ENCODE measurements around the gene DDX39A.
"Not testable (repeated sequence)": the region's sequence is repeated elsewhere in the genome, so short reads cannot be mapped to it uniquely, and the experiment has no call there.

The DDX39A gene

GRCh38 chr19:14407605-14408484 lies 11.3 kb downstream of the DDX39A start:
- DNase-seq = peak; percentile 20

GRCh38 chr19:14406645-14407401 lies 12.3 kb downstream of the DDX39A start:
- no peak for DNase-seq

GRCh38 chr19:14405758-14406644 lies 13.1 kb downstream of the DDX39A start:
- peak; percentile 86 for DNase-seq

GRCh38 chr19:14405380-14405757 lies 13.8 kb downstream of the DDX39A start:
- no peak for DNase-seq

GRCh38 chr19:14404312-14404711 lies 14.8 kb downstream of the DDX39A start:
- DNase-seq = no peak

- DNase-seq = not testable (repeated sequence)
Observed at GRCh38 chr19:14403145-14403930, 15.8 kb downstream of the DDX39A start.

DNA sequence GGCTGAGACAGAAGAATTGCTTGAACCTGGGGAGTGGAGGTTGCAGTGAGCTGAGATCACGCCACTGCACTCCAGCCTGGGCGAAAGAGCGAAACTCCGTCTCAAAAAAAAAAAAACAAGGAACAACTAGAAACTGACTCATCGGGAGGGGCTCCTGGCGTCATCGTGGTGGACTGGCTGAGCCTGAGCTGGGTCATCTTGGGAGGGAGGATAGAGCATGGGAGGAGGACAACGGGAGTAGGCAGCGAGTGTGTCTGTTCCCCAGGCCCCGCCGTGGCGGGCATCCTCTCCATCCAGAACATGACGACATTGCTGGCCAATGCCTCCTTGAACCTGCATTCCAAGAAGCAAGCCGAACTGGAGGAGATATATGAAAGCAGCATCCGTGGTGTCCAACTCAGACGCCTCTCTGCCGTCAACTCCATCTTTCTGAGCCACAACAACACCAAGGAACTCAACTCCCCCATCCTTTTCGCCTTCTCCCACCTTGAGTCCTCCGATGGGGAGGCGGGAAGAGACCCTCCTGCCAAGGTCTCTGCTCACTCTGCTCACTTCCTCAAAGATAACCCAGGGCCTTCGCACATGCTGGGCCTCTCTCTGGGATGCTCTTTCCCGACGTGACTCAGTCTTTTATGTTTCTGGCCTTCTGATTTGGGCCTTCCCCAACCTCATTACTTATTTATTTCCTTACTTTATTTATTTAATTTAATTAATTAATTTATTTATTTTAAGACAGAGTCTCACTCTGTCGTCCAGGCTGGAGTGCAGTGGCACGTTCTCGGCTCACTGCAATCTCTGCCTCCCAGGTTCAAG lies 16.6 kb downstream of the DDX39A start:
- DNase-seq = no peak

DNA sequence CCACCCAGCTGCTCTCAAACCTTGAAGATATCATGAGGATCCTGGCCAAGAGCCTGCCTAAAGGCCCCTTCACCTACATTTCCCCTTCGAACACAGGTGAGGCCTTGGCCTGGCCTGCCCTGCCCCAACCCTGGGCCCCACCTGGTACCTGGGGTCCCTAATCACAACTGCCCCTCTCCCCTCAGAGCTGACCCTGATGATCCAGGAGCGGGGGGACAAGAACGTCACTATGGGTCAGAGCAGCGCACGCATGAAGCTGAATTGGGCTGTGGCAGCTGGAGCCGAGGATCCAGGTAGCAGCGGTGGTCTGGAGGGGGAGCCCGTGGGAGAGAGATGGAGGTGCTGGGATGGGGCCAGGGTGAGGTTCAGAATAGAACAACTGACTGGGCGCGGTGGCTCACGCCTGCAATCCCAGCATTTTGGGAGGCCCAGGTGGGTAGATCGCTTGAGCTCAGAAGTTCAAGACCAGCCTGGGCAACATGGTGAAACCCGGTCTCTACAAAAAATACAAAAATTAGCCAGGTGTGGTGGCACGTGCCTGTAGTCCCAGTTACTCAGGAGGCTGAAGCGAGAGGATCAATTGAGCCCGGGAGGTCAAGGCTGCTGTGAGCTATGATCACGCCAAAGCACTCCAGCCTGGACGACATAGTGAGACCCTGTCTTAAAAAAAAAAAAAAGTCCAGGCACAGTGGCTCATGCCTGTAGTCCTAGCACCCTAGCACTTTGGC lies 17.5 kb downstream of the DDX39A start:
- DNase-seq = no peak

DNA sequence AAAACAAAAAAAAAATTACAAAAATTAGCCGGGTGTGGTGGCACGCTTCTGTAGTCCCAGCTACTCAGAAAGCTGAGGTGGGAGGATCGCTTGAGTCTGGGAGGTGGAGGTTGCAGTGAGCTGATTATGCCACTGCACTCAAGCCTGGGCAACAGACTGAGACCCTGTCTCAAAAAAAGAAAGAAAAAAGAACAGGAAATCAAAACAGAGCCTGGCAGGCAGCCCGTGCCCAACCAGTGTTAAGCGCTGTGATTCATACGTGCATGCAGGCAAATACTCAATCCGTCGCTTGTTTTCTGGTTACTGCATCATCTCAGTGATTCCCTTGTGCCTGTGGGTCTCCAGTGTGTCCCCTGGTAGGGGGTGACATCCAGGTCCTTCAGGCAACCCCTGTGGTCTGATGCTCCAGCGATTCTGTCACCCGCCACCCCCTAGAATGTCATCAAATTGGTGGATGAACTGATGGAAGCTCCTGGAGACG lies 18.1 kb downstream of the DDX39A start:
- DNase-seq = no peak

GRCh38 chr19:14397168-14397567 lies 22.0 kb downstream of the DDX39A start:
- not testable (repeated sequence) for DNase-seq

- DNase-seq = not testable (repeated sequence)
Observed at GRCh38 chr19:14396730-14397129, 22.4 kb downstream of the DDX39A start.

DNA sequence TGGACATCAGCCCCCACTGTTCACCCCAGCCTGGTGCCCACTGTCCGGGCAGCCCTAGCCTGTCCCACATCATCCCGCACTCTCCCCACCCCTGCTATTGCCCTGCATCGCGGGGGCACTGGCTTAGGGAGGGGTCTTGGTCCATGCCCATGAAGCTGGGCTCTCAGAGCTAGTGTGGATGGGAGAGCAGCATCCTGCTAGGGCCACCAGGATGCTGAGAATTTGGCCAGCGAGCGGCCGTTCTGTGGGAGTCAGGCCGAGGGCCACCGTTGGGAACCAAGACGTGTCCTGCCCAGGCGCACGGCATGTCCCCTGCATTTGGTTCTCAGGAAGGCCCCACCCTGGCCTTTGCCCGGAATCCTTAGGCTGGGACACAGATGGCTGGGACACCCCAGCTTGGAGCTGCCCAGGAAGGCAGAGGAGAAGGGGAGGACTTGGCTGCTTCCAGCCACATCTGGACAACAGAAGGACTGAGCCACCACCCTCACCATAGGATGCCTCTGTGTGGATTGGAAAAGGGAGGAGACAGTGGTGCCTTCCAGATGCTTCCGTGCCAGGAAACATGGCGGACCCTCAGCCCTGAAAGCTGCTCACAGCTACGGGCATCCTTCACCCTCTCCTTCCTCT lies 23.3 kb downstream of the DDX39A start:
- DNase-seq = no peak

DNA sequence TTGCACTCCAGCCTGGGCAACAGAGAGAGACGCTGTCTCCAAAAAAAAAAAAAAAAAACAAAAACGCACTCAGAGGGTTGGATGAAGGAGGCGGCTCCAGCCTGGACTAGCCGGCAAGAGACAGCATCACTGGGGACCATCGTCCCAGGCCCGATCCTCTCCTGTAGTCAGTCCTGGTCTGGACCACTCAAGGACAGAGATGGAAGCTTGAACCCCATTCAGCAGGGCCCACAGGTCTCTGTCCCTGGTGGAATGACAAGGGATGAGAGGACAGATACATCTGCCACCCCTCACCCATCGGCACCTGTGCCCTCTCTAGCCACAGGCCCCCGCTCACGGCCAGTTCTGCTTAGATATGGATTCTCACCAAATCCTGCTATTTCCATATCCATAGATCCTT lies 23.9 kb downstream of the DDX39A start:
- no peak for DNase-seq

- no peak for DNase-seq
Observed at GRCh38 chr19:14394167-14394566, 25.0 kb downstream of the DDX39A start.

DNA sequence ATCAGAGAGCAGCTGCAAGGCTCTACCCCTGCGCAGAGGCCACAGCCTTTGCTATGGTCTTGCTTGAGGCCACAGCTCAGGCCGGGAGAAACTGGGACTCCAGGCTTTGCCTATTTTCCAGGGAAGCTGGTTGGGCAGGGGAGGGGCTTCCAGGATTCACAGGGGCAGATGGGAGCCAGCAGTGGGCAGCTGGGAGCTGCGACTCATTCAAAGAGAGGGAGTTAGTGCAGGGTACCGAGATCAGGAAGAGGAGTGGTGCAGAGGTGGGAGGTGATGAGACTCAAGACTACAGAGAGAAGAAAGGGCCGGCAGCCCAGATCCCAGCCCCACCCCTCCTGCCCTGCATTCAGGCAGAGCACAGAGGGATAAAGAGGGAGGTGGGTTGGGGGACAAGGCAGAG lies 25.8 kb downstream of the DDX39A start:
- no peak for DNase-seq

DNA sequence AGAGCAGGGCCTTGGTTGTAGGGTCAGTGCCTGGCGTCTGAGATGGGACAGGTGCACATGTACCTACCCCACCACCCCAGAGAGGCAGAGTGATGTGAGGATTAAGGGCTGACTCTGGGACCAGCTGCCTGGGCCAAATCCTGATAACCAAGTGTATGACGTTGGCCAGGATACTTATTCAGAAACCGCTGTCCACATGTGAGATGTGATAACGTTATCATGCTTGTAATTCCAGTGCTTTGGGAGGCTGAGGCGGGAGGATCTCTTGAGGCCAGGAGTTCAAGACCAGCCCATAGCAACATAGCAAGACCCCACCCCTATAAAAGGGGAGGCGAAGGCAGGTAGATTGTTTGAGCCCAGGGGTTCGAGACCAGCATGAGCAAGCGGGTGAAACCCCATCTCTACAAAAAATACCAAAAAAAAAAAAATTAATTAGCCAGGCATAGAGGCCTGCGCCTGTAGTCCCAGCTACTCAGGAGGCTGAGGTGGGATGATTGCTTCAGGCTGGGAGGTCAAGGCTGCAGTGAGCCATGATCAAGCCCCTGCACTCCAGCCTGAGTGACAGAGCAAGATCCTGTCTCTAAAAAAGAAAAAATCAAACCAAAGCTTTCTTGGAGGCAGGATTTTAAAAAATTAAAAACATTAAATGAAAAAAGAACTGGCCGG lies 27.9 kb downstream of the DDX39A start:
- DNase-seq = no peak

DNA sequence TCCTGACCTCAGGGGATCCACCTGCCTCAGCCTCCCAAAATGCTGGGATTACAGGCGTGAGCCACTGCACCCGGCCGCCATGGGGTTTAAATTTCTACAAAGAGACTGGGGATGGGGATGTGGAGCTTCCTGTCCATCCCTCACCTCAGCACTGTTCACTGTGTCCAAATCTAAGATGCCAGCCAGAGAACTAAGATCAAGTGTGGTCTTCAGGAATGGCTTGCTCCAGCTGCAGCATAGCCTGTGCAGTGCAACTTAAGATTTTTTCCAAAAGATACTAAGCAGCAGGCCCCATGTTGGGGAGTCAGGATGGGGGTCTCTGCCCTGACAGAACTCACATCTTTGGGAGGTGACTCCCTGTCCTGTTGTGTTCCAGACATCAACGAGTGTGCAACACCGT lies 28.6 kb downstream of the DDX39A start:
- no peak for DNase-seq

- DNase-seq = peak; percentile 25
Observed at GRCh38 chr19:14385492-14385891, 33.6 kb downstream of the DDX39A start.
